ENCODE results near the gene CNTNAP2. TPM values are rescaled to one million over a fixed set of nuclear protein-coding genes. Genes with fewer than 3 reads are reported as not detected.

The CNTNAP2 gene
- total and polyA plus RNA-seq, 2 experiments from 2014 or later: not detected

GRCh38 chr7:147068842-147069241, 952.2 kb downstream of the CNTNAP2 start:
- Histone ChIP-seq H3K79me2 (ENCODE audit: insufficient read depth) (no peaks in the 10 kb centered on the region), H3K27ac (no peak overlapping the region), H4K20me1 (ENCODE audit: insufficient read depth) (no peaks in the 10 kb centered on the region), H3K4me2 (ENCODE audit: unreplicated experiment) (no peak overlapping the region), H3K9ac (no peak overlapping the region), H3F3A (ENCODE audit: insufficient read depth) (no peaks in the 10 kb centered on the region), H3K27me3 (replicated peaks; ENCODE audit: insufficient read depth) (no peaks in the 10 kb centered on the region), H3K9me2 (ENCODE audit: insufficient read depth) (no peaks in the 10 kb centered on the region), H3K9me3 (ENCODE audit: low read depth) (no peaks in the 10 kb centered on the region), H3K36me3 (ENCODE audit: low read depth) (no peaks in the 10 kb centered on the region), H2AFZ (no peak overlapping the region), H3K4me3 (no peak overlapping the region), H3K4me1 (ENCODE audit: insufficient read depth) (no peaks in the 10 kb centered on the region)
- TF ChIP-seq EZH2 (IDR thresholded peaks at IDR 0.05; ENCODE audit: insufficient read depth, poor library complexity, severe bottlenecking) (no peak), EZH2phosphoT487 (IDR thresholded peaks at IDR 0.05; ENCODE audit: insufficient read depth, low read depth) (no peak)
- WGBS, 2 experiments (ENCODE audit: low coverage in 1 of 2, low lambda C conversion rate in 2 of 2, missing lambda C conversion rate in 2 of 2): 5 to 6% methylated on average over 5 of the region's 5 CpGs
- DNase-seq: no peak
- in situ Hi-C loops (cut with MboI): no loop called here

DNA sequence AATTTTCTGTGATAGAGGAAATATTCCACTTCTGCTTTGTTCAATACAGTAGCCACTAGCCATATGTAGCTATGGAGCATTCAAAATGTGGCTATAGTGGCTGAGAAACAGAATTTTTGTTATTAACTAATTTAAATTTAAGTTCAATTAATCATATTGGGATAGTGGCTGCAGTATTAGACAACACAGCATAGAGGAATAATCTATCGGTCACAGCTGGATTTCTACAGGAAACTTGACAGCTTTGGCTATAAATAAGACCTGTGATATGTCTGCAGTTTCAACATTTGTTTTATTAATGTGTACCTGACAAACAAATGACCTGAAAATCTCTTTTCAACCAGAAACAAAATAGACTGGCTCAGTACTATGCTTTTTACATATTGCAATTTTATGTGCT, 953.2 kb downstream of the CNTNAP2 start:
- WGBS, 2 experiments (ENCODE audit: low coverage in 1 of 2, low lambda C conversion rate in 2 of 2, missing lambda C conversion rate in 2 of 2): 0 to 3% methylated on average over 1 of the region's 1 CpG
- no peaks in the 10 kb centered on the region for H4K20me1 ChIP-seq (ENCODE audit: insufficient read depth)
- H3K79me2 ChIP-seq (ENCODE audit: insufficient read depth): no peaks in the 10 kb centered on the region
- H2AFZ ChIP-seq: no peak overlapping the region
- H3K27ac ChIP-seq: no peak overlapping the region
- no peaks in the 10 kb centered on the region for H3K4me1 ChIP-seq (ENCODE audit: insufficient read depth)
- H3K4me3 ChIP-seq: no peak overlapping the region
- no peak overlapping the region for H3K4me2 ChIP-seq (ENCODE audit: unreplicated experiment)
- no peaks in the 10 kb centered on the region for H3F3A ChIP-seq (ENCODE audit: insufficient read depth)
- in situ Hi-C loops (cut with MboI): no loop called here
- H3K27me3 ChIP-seq (replicated peaks; ENCODE audit: insufficient read depth): no peaks in the 10 kb centered on the region
- no peak for DNase-seq
- no peak overlapping the region for H3K9ac ChIP-seq
- no peaks in the 10 kb centered on the region for H3K9me2 ChIP-seq (ENCODE audit: insufficient read depth)
- no peaks in the 10 kb centered on the region for H3K9me3 ChIP-seq (ENCODE audit: low read depth)
- H3K36me3 ChIP-seq (ENCODE audit: low read depth): no peaks in the 10 kb centered on the region
- no peak for TF ChIP-seq EZH2 (IDR thresholded peaks at IDR 0.05; ENCODE audit: insufficient read depth, poor library complexity, severe bottlenecking)
- TF ChIP-seq EZH2phosphoT487 (IDR thresholded peaks at IDR 0.05; ENCODE audit: insufficient read depth, low read depth): no peak

GRCh38 chr7:147070886-147071285, 954.3 kb downstream of the CNTNAP2 start:
- Histone ChIP-seq H3K79me2 (ENCODE audit: insufficient read depth) (no peaks in the 10 kb centered on the region), H3K36me3 (ENCODE audit: low read depth) (no peaks in the 10 kb centered on the region), H4K20me1 (ENCODE audit: insufficient read depth) (no peaks in the 10 kb centered on the region), H3K4me3 (no peak overlapping the region), H3K9me3 (ENCODE audit: low read depth) (no peaks in the 10 kb centered on the region), H3K27me3 (replicated peaks; ENCODE audit: insufficient read depth) (no peaks in the 10 kb centered on the region), H3F3A (ENCODE audit: insufficient read depth) (no peaks in the 10 kb centered on the region), H3K9me2 (ENCODE audit: insufficient read depth) (no peaks in the 10 kb centered on the region), H3K4me2 (ENCODE audit: unreplicated experiment) (no peak overlapping the region), H3K9ac (no peak overlapping the region), H2AFZ (no peak overlapping the region), H3K4me1 (ENCODE audit: insufficient read depth) (no peaks in the 10 kb centered on the region), H3K27ac (no peak overlapping the region)
- in situ Hi-C loops (cut with MboI): no loop called here
- DNase-seq: no peak
- WGBS, 2 experiments (ENCODE audit: low coverage in 1 of 2, low lambda C conversion rate in 2 of 2, missing lambda C conversion rate in 2 of 2): 16% methylated on average over 1 of the region's 1 CpG
- TF ChIP-seq EZH2phosphoT487 (IDR thresholded peaks at IDR 0.05; ENCODE audit: insufficient read depth, low read depth) (no peak), EZH2 (IDR thresholded peaks at IDR 0.05; ENCODE audit: insufficient read depth, poor library complexity, severe bottlenecking) (no peak)

- no peaks in the 10 kb centered on the region for H3F3A ChIP-seq (ENCODE audit: insufficient read depth)
- H3K4me1 ChIP-seq (ENCODE audit: insufficient read depth): no peaks in the 10 kb centered on the region
- H3K27me3 ChIP-seq (replicated peaks; ENCODE audit: insufficient read depth): no peaks in the 10 kb centered on the region
- no peak overlapping the region for H2AFZ ChIP-seq
- no peak for DNase-seq
- WGBS, 2 experiments (ENCODE audit: low coverage in 1 of 2, low lambda C conversion rate in 2 of 2, missing lambda C conversion rate in 2 of 2): 15 to 19% methylated on average over 1 of the region's 1 CpG
- no peak overlapping the region for H3K27ac ChIP-seq
- H4K20me1 ChIP-seq (ENCODE audit: insufficient read depth): no peaks in the 10 kb centered on the region
- H3K9me3 ChIP-seq (ENCODE audit: low read depth): no peaks in the 10 kb centered on the region
- H3K36me3 ChIP-seq (ENCODE audit: low read depth): no peaks in the 10 kb centered on the region
- no peak overlapping the region for H3K9ac ChIP-seq
- no peak overlapping the region for H3K4me2 ChIP-seq (ENCODE audit: unreplicated experiment)
- no peak for TF ChIP-seq EZH2 (IDR thresholded peaks at IDR 0.05; ENCODE audit: insufficient read depth, poor library complexity, severe bottlenecking)
- TF ChIP-seq EZH2phosphoT487 (IDR thresholded peaks at IDR 0.05; ENCODE audit: insufficient read depth, low read depth): no peak
- no peaks in the 10 kb centered on the region for H3K9me2 ChIP-seq (ENCODE audit: insufficient read depth)
- in situ Hi-C loops (cut with MboI): no loop called here
- no peaks in the 10 kb centered on the region for H3K79me2 ChIP-seq (ENCODE audit: insufficient read depth)
- H3K4me3 ChIP-seq: no peak overlapping the region
These were observed 954.9 kb downstream of the CNTNAP2 start for GRCh38 chr7:147071536-147071935.

DNA sequence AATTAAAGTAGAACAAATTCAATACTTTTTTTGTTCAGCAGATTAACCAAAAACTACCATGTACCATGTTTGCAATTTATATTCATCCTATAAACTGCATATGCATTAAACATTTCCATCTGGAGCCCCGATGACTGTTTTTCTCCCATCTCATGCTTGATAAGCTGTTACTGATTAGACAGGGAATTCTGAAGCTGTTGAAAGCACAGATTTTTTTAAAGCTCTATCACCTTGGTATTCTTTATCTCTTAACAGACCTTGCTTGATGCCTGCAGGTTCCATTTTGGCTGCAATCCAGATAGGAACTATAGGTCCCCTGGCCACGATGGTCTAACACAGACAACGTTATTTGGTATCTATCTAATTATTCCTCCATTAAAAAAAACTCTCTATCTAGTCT, 961.7 kb downstream of the CNTNAP2 start:
- Histone ChIP-seq H3K4me2 (ENCODE audit: unreplicated experiment) (no peak overlapping the region), H3K9ac (no peak overlapping the region), H3K36me3 (ENCODE audit: low read depth) (no peaks in the 10 kb centered on the region), H3K4me1 (ENCODE audit: insufficient read depth) (no peaks in the 10 kb centered on the region), H3K9me2 (ENCODE audit: insufficient read depth) (no peaks in the 10 kb centered on the region), H3K79me2 (ENCODE audit: insufficient read depth) (no peaks in the 10 kb centered on the region), H3K27me3 (replicated peaks; ENCODE audit: insufficient read depth) (no peaks in the 10 kb centered on the region), H3K9me3 (ENCODE audit: low read depth) (no peaks in the 10 kb centered on the region), H4K20me1 (ENCODE audit: insufficient read depth) (no peaks in the 10 kb centered on the region), H3F3A (ENCODE audit: insufficient read depth) (no peaks in the 10 kb centered on the region), H3K4me3 (no peak overlapping the region), H2AFZ (no peak overlapping the region), H3K27ac (no peak overlapping the region)
- in situ Hi-C loops (cut with MboI): no loop called here
- TF ChIP-seq EZH2 (IDR thresholded peaks at IDR 0.05; ENCODE audit: insufficient read depth, poor library complexity, severe bottlenecking) (no peak), EZH2phosphoT487 (IDR thresholded peaks at IDR 0.05; ENCODE audit: insufficient read depth, low read depth) (no peak)
- 3% methylated on average over 3 of the region's 3 CpGs for WGBS, 2 experiments (ENCODE audit: low coverage in 1 of 2, low lambda C conversion rate in 2 of 2, missing lambda C conversion rate in 2 of 2)
- DNase-seq: no peak

All from GM23248 (cell line).